Astrocyte of the spinal cord (primary cell): Measurements from ENCODE around the gene GRM7.
A peak's percentile ranks its signal among the peaks of the same experiment; 100 is the strongest.

Experiments used
- DNase-seq: peaks from one replicate; pipeline ENCODE4 v3.0.0; 2011; ENCODE audit warnings: low read depth, low spot score
- H3K4me3 ChIP-seq: 2 replicates; pipeline ENCODE4 v1.5.1; 2011; ENCODE audit warnings: low read depth, mild to moderate bottlenecking, low read length, moderate library complexity
- CTCF ChIP-seq: IDR thresholded peaks from 2 replicates; pipeline ENCODE4 v1.5.1; 2012; ENCODE audit warnings: low read depth, mild to moderate bottlenecking, low read length, inconsistent platforms
- in situ Hi-C: cut with HindIII; loops from 2 replicates; pipeline ENCODE4 v1.10.0; 2017; ENCODE audit warnings: low sequenced_read_pairs

Gene GRM7

GRCh38 chr3:7618606-7619005 is 757.7 kb downstream of the GRM7 start:
- no peak overlapping the region for H3K4me3 ChIP-seq
- DNase-seq = no peak
- TF ChIP-seq CTCF = no peak
- in situ Hi-C loops = no loop called here

- no peak for DNase-seq
- H3K4me3 ChIP-seq = no peak overlapping the region
- no peak for TF ChIP-seq CTCF
- in situ Hi-C loops = no loop called here
These were observed 759.5 kb downstream of the GRM7 start for GRCh38 chr3:7620401-7620800.

GRCh38 chr3:7621046-7621630 is 760.2 kb downstream of the GRM7 start:
- H3K4me3 ChIP-seq = no peak overlapping the region
- DNase-seq = no peak
- in situ Hi-C loops = no loop called here
- TF ChIP-seq CTCF = no peak

- no peak overlapping the region for H3K4me3 ChIP-seq
- DNase-seq = no peak
- TF ChIP-seq CTCF = no peak
- in situ Hi-C loops = no loop called here
These were observed 760.7 kb downstream of the GRM7 start for GRCh38 chr3:7621651-7622050.

GRCh38 chr3:7625021-7625420 is 764.1 kb downstream of the GRM7 start:
- in situ Hi-C loops = no loop called here
- TF ChIP-seq CTCF = no peak
- peak; percentile 5 for DNase-seq

GRCh38 chr3:7630351-7630911 is 769.5 kb downstream of the GRM7 start:
- TF ChIP-seq CTCF = no peak
- in situ Hi-C loops = no loop called here
- no peak overlapping the region for H3K4me3 ChIP-seq
- DNase-seq = no peak

More at GRCh38 chr3:7625021-7625420, 764.1 kb downstream of the GRM7 start:
- no peak overlapping the region for H3K4me3 ChIP-seq

GRCh38 chr3:7630925-7631324 is 770.0 kb downstream of the GRM7 start:
- in situ Hi-C loops = no loop called here
- TF ChIP-seq CTCF = peak; percentile 11
- H3K4me3 ChIP-seq = no peak overlapping the region
- peak; percentile 79 for DNase-seq
